AG09309 (cell line): Measurements from ENCODE around the gene ISCA2.
"Not testable (repeated sequence)": the region's sequence is repeated elsewhere in the genome, so short reads cannot be mapped to it uniquely, and the experiment has no call there.

Experiments used
- DNase-seq: peaks from one replicate; pipeline ENCODE4 v3.0.0-alpha.2; 2010; ENCODE audit warnings: low read depth
- H3K4me3 ChIP-seq: 2 replicates; pipeline ENCODE4 v1.5.1; 2011; ENCODE audit warnings: mild to moderate bottlenecking, low read depth, low read length, moderate library complexity; ENCODE audit not compliant: control insufficient read depth
- TF ChIP-seq, protein P1 (sequence below): IDR thresholded peaks from 2 replicates; pipeline ENCODE4 v1.5.1; 2011; ENCODE audit warnings: mild to moderate bottlenecking, low read depth, low read length, inconsistent platforms; ENCODE audit not compliant: insufficient read depth, control insufficient read depth; ENCODE audit errors: missing control alignments

Gene ISCA2

DNA sequence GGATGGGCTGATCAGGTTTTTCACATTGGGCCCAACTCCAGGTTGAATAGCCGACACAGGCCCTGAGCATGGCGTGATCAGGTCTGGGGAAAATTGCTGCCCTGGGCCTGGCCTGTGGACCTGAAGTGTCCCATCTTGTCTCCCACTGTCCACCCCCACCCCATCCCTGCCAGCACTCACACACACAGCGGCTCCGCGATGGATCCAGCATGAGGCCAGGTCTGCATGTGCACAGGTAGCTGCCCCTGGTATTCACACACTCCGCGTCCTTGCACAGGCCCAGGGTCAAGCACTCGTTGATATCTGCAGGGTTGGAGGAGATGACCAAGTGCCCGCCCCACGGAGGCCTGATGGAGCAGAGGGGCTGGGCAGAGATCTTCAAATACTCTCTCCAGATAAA, 38.7 kb downstream of the ISCA2 start:
- DNase-seq: no peak
- TF ChIP-seq, protein P1, sequence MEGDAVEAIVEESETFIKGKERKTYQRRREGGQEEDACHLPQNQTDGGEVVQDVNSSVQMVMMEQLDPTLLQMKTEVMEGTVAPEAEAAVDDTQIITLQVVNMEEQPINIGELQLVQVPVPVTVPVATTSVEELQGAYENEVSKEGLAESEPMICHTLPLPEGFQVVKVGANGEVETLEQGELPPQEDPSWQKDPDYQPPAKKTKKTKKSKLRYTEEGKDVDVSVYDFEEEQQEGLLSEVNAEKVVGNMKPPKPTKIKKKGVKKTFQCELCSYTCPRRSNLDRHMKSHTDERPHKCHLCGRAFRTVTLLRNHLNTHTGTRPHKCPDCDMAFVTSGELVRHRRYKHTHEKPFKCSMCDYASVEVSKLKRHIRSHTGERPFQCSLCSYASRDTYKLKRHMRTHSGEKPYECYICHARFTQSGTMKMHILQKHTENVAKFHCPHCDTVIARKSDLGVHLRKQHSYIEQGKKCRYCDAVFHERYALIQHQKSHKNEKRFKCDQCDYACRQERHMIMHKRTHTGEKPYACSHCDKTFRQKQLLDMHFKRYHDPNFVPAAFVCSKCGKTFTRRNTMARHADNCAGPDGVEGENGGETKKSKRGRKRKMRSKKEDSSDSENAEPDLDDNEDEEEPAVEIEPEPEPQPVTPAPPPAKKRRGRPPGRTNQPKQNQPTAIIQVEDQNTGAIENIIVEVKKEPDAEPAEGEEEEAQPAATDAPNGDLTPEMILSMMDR: no peak
- H3K4me3 ChIP-seq: no peak overlapping the region

DNA sequence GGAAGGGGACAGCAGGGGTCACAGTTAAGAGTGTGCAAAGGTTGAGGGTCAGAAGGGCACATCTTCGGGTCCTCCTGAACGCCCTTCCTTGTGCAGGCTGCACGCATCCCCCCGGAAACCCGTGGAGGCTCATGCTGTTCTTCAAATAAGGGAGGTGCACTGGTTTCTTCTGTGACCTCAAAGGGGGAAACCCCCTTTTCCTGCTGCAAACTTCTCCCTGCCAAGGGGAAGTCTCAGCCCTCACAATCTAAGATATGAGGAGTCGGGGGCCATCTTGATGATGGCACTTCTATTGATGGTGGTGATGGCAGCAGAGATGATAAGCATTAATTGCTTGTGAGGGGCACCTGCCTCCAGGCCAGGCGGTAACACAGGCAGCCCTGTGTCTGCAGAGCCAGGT, 40.0 kb downstream of the ISCA2 start:
- H3K4me3 ChIP-seq: no peak overlapping the region
- TF ChIP-seq, protein P1: no peak
- DNase-seq: no peak

DNA sequence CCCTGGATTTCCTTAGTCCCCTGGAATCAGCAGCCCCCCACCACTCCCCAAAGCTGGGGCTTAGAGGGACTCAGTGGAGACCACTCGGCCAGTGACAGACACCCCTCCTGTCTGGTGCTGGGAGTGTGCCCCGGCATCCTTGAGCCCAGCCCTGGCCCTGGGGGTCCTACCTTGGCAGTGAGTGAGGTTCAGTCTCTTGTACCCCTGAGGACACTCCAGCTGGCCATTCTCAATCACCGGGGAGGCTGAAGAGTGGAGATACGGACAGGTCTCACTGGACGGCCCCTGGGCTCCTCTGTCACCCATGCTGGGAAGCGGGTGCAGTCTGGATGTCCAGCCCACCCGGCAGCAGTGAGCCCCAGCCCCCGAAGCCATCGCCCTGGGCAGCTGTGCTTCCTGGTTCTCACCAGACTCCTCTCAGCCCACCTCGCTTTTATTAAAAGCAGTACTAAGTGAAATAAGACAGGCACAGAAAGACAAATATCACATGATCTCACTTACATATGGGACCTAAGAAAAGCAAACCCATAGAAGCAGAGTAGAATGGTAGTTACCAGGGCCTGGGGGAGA, 42.3 kb downstream of the ISCA2 start:
- TF ChIP-seq, protein P1: no peak
- no peak overlapping the region for H3K4me3 ChIP-seq
- no peak for DNase-seq

DNA sequence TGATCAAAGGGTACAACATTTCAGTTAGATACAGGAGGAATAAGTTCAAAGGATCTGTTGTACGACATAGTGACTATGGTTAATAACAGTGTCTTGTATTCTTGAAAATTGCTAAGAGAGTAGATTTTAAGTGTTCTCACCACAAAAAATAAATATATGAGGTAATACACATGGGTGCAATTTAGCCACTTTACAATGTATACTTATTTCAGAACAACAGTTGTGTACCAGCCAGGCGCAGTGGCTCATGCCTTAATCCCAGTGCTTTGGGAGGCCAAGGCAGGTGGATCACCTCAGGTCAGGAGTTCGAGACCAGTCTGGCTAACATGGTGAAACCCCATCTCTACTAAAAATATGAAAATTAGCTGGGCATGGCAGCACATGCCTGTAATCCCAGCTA, 42.8 kb downstream of the ISCA2 start:
- H3K4me3 ChIP-seq, DNase-seq: not testable (repeated sequence)

DNA sequence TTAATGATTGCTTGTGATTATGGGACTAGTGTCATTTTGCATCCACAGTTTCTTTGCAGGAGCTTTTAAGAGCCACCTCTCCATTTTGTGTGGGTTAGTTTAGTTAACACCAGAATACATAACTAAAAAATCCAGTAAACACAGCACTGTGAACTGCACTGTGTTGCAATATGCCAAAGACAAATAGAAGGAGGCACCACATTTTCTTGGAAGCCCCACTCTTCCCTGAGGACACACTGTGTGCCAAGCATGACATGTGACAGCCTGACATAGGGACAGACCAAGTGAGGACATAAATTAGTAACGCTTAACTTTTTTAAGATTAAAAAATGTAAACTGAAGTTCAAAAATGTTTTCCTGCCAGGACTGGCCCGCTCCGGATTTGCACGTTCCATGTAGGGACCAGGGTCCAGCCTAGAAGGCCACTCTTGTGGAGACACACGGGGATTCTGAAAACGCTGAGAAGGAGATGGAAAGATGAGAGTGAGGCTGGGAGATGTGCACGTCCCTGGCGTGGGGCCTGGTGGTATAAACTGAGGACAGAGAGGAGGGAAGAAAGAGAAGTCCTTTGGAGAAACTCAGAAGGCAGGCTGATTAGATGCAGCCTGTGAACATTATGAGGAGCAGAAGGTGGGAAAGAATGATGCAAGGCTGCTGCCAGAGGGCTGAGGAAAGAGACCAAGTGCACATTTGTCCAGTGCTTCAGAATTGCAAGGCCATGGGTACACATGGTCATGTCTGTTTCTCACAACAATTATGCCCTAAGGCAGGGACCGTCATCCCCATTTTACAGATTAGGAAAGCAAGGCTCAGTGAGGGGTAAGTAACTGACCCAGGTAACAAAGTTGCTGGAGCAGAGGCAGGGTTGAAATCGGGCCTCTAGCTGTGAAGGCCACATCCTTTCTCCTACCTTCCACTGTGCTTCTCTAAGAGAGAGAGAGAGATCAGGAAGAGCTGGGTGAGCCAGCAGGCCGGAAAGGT, 45.1 kb downstream of the ISCA2 start:
- no peak for DNase-seq
- TF ChIP-seq, protein P1: no peak
- H3K4me3 ChIP-seq: no peak overlapping the region

DNA sequence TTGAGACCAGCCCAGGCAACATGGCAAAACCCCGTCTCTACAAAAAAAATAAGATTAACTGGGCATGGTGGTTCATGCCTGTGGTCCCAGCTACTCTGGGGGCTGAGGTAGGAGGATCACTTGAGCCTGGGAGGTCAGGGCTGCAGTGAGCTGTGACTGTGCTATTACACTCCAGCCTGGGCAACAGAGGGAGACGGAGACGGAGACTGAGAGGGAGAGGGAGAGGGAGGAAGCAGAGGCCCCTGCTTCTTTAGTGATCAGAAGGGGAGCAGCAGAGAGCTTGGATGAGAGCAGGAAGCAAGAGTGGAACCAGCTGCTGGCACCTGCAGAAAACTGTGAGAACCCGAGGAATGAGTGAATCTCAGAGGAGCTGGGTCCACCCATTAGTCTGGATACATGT, 45.9 kb downstream of the ISCA2 start:
- DNase-seq: no peak
- TF ChIP-seq, protein P1: no peak

DNA sequence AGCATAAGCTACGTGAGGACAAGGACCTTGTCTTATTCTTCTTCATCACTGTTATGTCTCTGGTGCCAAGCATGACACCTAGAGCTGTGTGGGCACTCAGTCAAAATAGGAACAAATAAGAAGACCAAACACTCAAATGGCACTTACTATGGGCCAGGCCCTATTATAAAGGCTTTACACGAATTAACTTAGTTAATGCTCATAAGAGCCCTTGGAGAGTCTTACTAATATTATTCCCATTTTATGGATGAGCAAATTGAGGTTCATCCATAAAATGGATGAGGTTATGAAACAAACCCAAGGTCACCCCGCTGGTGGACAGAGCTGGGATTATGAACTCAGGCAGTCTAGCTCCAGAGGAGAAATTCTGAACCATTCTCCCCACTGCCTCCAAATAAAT, 47.7 kb downstream of the ISCA2 start:
- TF ChIP-seq, protein P1: no peak
- DNase-seq: no peak
- no peak overlapping the region for H3K4me3 ChIP-seq

More for the DNA sequence above, 45.9 kb downstream of the ISCA2 start:
- H3K4me3 ChIP-seq: no peak overlapping the region
